ENCODE data around the gene SOX8.

The SOX8 gene

DNA sequence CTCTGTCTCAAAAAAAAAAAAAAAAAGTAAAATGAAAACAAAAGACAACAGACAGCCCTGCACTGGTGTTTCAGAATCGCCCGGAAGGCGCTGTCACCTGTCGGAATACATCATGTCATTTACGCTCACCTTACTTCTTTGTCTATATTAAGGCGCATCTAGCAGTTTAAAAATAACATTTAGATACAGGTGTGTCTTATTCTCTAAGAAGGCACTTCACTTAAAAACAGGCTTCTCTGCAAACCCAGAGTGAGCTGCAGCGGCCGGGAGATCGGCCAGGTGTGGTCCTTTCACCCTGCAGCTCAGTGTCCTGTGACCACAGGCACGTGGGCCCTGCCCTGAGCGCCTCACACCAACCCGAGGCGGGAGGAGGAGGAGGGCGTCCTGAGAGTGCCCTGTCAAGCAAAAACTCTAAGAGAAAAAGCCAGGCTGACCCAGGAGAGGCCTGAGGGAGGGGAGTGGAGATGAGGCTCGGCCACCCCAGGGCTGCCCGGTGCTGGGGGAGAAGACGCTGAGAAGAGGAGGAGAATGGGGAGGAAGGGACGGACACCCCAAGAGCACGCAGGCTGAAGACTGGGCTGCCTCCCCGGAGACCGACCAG is 7.5 kb upstream of the SOX8 start:
- no peak for DNase-seq

DNA sequence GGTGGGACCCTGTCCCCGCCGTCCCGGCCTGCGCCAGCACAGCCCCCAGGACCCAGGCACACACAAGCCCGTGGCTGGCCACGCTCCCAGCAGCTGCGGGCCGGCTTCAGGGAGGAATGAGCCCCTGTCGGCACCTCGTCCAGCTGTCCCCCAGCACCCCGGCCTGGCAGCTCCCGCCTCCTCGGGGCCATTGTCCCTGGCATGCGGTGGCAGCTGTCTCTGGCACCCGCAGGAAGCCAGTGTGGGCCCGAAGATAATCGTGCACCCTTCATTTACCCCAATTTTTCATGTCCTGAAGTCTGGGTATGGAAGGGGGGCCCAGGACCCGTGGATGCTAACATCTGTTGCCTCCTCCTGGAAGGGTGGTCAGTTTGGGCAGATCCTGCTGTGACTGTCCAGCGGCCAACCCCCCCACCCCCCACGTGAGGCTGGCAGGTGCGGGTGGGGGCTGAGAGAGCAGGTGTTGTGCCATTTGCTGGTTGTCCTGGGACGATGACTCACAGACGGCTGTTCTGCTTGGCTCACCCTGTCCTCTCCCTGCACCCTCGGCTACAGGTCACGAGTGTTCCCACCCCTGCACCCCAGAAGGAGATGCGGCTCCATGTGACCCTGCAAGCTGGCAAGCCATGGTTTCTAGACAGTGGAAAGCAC is 6.8 kb upstream of the SOX8 start:
- no peak for DNase-seq

GRCh38 chr16:975291-975690 is 6.3 kb upstream of the SOX8 start:
- no peak for DNase-seq

DNA sequence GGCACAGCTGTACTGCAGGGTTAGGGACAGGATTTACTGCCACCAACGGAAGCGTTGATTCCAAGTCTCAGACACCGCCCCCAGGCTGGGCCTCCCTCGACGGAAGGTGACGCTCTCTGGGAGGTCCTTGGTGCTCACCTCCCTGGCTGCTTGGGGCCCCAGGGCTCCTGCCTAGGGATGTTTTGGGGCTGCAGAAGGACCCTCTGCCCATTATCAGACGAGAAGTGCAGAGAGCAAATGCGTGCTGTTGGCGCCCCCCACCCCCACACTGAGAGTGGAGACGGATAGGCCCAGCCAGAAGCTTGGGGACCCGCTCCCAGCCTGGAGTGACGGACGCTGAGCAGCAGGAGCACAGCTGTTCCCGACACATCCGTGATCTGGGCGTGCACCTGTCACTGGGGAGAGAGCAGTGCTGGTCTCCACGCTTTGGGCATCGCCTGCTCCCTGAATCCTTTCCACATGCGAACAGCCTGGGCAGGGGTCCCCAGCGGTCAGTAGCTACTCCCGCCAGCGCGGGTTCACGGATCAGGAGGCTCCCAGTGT is 5.1 kb upstream of the SOX8 start:
- DNase-seq = no peak

DNA sequence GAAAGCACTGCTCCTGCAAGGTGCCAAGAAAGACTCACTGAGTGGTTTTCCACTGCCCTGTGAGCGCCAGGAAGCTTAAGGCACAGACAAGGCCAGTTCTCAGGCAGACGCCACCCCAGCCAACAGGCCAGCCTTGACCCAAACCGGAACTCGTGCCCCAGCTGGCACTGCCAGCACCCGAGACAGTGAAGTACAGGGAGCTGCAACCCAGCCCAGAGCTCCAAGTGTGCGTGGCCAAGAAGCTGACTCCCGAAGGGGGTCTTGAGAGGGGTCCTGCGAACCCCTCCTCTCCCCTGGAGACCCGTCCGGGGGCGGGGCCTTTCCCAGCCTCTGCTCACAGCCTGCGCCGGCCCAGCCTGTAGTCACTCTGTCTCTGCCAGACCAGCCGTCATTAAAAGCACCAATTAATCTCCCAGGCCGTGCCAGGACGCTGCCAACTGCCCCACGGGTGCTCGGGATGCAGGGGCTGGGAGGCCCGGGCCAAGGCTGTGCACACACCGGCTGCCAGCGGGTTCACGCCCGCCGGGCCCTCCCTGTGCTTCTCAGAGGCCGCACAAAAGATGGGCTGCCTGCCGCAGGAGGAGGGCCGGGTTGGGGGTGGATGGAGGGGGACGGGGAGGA is 4.4 kb upstream of the SOX8 start:
- DNase-seq = no peak

DNA sequence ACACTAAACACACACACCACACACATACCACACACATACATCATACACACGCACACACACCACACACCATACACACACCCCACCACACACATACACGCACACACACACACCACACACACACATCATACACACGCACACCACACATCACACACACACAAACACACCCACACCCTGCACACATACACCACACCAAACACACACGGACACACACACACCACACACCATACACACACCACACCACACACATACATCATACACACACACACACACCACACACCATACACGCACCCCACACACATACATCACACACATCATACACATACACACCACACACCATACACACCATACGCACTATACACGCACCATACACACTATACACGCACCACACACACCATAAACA is 3.7 kb upstream of the SOX8 start:
- no peak for DNase-seq

- no peak for DNase-seq
Measured at GRCh38 chr16:978403-978802, 3.2 kb upstream of the SOX8 start.

DNA sequence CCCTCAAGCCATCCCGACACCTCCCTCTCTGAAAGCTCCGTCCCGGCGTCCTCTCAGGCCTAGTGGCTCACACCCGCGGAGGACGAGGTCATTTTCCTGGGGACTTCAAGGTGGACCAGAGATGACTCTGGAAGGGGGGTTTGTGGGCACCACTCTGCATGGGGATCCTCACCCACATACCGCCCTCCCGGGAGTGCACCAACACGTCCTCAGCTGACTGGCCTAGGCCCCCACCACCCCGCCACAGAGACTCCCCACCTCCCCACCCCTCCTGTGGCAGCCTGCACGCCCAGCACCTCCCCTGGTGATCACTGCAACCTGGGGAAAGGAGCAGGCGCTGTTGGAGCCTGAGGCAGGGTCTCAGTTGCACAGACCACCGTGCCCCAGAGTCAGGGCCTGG is 2.4 kb upstream of the SOX8 start:
- DNase-seq = no peak

- DNase-seq = no peak
Measured at GRCh38 chr16:979859-980594, 1.5 kb upstream of the SOX8 start.

GRCh38 chr16:980595-980854 is 1.0 kb upstream of the SOX8 start:
- DNase-seq = no peak

GRCh38 chr16:982145-983043 is 824 bp downstream of the SOX8 start:
- DNase-seq = no peak

DNA sequence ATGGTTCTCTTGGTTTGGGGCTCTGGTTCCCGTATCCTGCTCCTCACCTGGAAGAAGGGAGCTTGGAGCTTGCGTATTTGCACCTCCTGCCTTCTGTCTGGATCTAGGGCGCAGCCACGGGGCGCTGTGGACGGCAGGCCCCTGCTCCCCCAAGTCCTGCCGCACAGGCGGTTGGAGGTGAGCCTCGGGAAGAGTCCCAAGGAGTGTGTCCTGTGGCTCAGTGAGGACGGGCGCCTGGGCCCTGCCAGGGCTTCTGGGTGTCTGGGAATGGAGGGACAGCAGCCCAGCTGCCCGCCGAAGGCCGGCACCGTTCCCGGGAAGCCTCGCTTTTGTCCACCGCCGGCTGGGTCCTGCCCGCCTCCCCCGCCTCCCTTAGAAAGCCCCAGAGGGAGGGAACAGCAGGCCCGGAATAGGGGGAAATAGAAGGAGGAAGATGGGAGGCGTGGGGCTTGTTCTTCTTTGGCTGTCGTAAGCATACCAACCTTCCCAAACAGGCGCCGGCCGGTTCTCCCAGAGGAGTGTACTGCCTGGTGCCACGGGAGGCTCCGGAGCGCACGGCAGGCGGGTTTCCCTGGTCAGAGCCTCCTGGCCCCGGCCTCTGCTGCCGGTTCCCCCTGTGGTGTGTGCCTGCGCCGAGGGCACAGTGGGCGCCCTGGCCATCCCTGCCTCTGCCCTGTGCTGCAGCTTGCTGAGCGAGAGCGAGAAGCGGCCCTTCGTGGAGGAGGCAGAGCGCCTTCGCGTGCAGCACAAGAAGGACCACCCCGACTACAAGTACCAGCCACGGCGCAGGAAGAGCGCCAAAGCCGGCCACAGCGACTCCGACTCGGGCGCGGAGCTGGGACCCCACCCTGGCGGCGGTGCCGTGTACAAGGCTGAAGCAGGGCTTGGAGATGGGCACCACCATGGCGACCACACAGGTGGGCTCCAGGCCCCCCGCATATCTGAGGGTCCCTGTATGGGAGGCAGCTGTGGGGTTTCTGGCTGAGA is 1.8 kb downstream of the SOX8 start:
- no peak for DNase-seq

GRCh38 chr16:984121-984694 is 2.6 kb downstream of the SOX8 start:
- DNase-seq = no peak

DNA sequence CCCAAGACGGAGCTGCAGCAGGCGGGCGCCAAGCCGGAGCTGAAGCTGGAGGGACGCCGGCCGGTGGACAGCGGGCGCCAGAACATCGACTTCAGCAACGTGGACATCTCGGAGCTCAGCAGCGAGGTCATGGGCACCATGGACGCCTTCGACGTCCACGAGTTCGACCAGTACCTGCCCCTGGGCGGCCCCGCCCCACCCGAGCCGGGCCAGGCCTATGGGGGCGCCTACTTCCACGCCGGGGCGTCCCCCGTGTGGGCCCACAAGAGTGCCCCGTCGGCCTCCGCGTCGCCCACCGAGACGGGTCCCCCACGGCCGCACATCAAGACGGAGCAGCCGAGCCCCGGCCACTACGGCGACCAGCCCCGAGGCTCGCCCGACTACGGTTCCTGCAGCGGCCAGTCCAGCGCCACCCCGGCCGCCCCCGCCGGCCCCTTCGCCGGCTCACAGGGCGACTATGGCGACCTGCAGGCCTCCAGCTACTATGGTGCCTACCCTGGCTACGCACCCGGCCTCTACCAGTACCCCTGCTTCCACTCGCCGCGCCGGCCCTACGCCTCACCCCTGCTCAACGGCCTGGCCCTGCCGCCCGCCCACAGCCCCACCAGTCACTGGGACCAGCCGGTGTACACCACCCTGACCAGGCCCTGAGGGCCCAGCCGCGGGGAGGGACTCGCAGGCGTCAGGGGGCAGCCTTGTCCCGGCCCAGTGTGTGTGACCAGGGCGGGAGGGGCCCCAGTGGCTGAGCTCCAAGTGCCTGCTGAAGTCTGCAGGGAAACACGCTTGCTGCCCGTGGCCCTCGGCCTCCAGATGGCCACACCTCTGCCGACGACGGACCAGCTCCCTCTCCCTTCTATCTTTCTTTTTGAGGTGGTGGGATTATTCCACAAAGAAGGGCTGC is 3.4 kb downstream of the SOX8 start:
- no peak for DNase-seq

DNA sequence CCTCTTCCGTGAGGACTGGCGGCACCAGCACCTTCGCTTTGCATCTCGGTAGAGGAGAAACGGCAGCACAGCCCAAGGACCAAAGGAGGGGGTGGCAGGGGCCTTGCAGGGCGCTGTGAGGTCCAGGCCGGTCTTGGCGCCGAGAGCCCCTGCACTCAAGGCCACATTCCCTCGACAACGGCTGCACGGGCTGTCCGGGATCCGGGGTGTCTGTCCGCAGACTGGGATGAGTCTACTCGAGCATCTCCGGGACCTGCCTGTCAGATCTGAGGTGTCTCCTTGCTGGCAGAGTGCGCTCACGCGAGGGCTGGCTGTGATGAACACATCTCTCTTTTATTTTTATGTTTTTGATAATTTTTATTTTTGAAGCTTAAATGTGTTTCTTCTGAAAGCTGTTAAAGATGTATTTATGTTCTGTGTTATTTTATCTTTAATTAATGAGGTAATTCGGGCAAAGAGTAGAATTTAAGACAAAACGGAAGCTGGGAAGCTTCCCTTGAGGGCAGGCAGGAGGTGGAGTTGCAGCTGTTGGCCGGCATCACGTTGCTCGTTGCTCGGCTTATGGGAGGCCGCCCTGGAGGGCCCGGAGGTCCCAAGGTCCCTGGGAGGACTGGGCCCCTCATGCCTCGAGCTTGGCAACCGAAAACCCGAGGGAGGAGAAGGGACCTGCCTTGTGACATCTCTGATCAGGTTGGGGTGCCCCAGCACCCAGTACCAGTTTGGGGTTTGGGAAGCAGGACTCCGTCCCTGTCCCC is 4.3 kb downstream of the SOX8 start:
- DNase-seq = no peak

- no peak for DNase-seq
Measured at GRCh38 chr16:986411-986810, 4.8 kb downstream of the SOX8 start.

- no peak for DNase-seq
Measured at GRCh38 chr16:986925-987582, 5.5 kb downstream of the SOX8 start.

GRCh38 chr16:987906-988305 is 6.3 kb downstream of the SOX8 start:
- no peak for DNase-seq
